Measurements from ENCODE around the gene ZNF140. TPM values are rescaled to one million over a fixed set of nuclear protein-coding genes. Genes with fewer than 3 reads are reported as not detected.
A peak's percentile ranks its signal among the peaks of the same experiment; 100 is the strongest.

ZNF140 gene
- total and polyA plus RNA-seq, 2 donors (not counting 3 experiments of a cell fraction or from before 2014, with no cell fraction given), result 8.9 to 11.9 TPM

DNA sequence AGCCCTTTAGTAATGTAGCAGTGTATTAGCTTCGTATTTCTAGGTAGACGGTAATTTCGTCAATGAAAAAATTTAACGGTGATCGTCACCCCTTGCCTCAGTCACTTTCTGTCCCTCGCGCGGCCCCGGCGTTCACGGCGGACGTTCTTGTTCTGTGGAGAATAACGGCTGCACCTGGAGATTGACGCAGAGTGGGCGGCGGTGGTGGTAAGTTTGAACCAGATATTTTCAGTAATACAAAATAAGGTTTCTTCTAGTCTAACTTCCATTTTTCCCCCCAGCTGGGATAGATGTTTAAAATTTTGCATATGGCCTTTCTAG is 50.0 kb downstream of the ZNF140 start:
- dilution Hi-C loops (cut with MboI; ENCODE audit: extremely low pct_ligation_motif_present, low sequenced_read_pairs) (no loop called here), intact Hi-C loops (cut with micrococcal nuclease) (loop anchor here (1.0 kb wide), 4 partner anchors 50 to 144 kb away; partner anchors contain the start of genes ZNF140, ZNF26, ZNF268 and ZNF84)
- H3K9me1 ChIP-seq (replicated peaks; ENCODE audit: control insufficient read depth, extremely low read depth, insufficient read depth, low read length), result no peaks in the 10 kb centered on the region
- no peaks in the 10 kb centered on the region for H3K79me2 ChIP-seq (ENCODE audit: control insufficient read depth, insufficient read depth, low read length)
- H2AFZ ChIP-seq (ENCODE audit: low read depth, low read length), result peak overlapping the region; percentile 94
- ChIA-PET POLR2A (interaction anchor here (1.1 kb wide), 1 partner anchor 51 kb away, joined by 11 read pairs; no protein-coding TSS in a partner anchor), CTCF (interaction anchor here (1.3 to 3.5 kb wide), 2 partner anchors 50 to 51 kb away, joined by 4 to 13 read pairs; partner anchors contain the start of gene ZNF268)
- no peaks in the 10 kb centered on the region for H4K20me1 ChIP-seq (replicated peaks; ENCODE audit: control insufficient read depth, extremely low read depth, insufficient read depth, low read length)
- H3K4me2 ChIP-seq (ENCODE audit: insufficient read depth, low read length), result peak overlapping the region; percentile 85
- H3K9ac ChIP-seq (replicated peaks; ENCODE audit: extremely low read depth, insufficient read depth, low read length), result peak overlapping the region; percentile 86
- no peaks in the 10 kb centered on the region for H3K4me1 ChIP-seq (ENCODE audit: control insufficient read depth, extremely low read depth, insufficient read depth, low read length)
- BruUV-seq (replicated peaks), result TSS peak; percentile 79
- peaks cover 0 to 3% of the 10 kb centered on the region in 2 experiments for H3K36me3 ChIP-seq (ENCODE audit: control insufficient read depth in 2 of 2, extremely low read depth in 1 of 2, insufficient read depth in 2 of 2, low read length in 2 of 2)
- TF ChIP-seq, protein P1, sequence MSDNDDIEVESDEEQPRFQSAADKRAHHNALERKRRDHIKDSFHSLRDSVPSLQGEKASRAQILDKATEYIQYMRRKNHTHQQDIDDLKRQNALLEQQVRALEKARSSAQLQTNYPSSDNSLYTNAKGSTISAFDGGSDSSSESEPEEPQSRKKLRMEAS (IDR thresholded peaks at IDR 0.05; ENCODE audit: insufficient read depth, insufficient read length), result no peak
- TF ChIP-seq POLR2A (IDR thresholded peaks at IDR 0.05; ENCODE audit: low read depth, low read length) (no peak), GATA2 (IDR thresholded peaks at IDR 0.05; ENCODE audit: insufficient read depth, insufficient read length, low read depth, low read length) (no peak), JUN (IDR thresholded peaks at IDR 0.05; ENCODE audit: borderline replicate concordance, insufficient read depth, insufficient read length, low read depth) (no peak), POLR2AphosphoS5 (IDR thresholded peaks at IDR 0.05; ENCODE audit: insufficient read depth, low read depth, low read length) (no peak), MYC (IDR thresholded peaks at IDR 0.05; ENCODE audit: low read depth, low read length) (no peak), CTCF (IDR thresholded peaks at IDR 0.05; ENCODE audit: extremely low read depth in 1 of 2, insufficient read depth in 1 of 2, low read depth in 1 of 2, low read length in 2 of 2) (no peak), EZH2 (IDR thresholded peaks at IDR 0.05; ENCODE audit: borderline replicate concordance, low read depth, low read length, severe bottlenecking) (no peak), FOS (IDR thresholded peaks at IDR 0.05; ENCODE audit: borderline replicate concordance, insufficient read depth, low read length) (no peak)
- H3K9me3 ChIP-seq (replicated peaks; ENCODE audit: control insufficient read depth, insufficient read depth, low read length), result peaks cover 2% of the 10 kb centered on the region
- FAIRE-seq (no peak), DNase-seq (ENCODE audit: low read depth, low spot score) (no peak)
- peak overlapping the region; percentile 86 for H3K27ac ChIP-seq (ENCODE audit: insufficient read depth, low read depth, low read length)
- H3K4me3 ChIP-seq (replicated peaks in 1 of 3; ENCODE audit: insufficient read depth in 1 of 3, low read depth in 1 of 3, low read length in 3 of 3), result peak overlapping the region; percentile 59 to 88 (median 62)
- H3K27me3 ChIP-seq (ENCODE audit: control insufficient read depth in 2 of 2, insufficient read depth in 2 of 2, low read length in 2 of 2), result no peaks in the 10 kb centered on the region

All from endothelial cell of umbilical vein (primary cell).